Activated T-cell treated with anti-CD3 and anti-CD28 coated beads for 4 hours (primary cell): ENCODE results near the gene BAX.

Experiments
- DNase-seq: peaks from one replicate; pipeline ENCODE4 v3.0.0-alpha.2; 2020

Gene BAX

DNA sequence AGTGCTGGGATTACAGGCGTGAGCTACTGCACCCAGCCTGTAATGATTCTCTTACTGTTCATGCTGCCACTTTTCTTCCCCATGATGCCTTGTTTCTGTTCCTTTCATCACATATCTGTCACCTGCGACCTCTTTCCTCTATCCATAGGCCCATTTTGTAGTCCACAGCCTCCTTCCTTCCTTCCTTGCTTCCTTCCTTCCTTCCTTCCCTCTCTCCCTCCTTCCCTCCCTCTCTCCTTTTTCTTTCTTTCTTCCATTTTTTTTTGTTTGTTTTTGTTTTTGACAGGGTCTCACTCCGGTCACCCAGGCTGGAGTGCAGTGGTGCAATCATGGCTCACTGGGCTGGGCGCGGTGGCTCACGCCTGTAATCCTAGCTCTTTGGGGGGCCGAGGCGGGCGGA is 34.2 kb downstream of the BAX start:
- DNase-seq: no peak

DNA sequence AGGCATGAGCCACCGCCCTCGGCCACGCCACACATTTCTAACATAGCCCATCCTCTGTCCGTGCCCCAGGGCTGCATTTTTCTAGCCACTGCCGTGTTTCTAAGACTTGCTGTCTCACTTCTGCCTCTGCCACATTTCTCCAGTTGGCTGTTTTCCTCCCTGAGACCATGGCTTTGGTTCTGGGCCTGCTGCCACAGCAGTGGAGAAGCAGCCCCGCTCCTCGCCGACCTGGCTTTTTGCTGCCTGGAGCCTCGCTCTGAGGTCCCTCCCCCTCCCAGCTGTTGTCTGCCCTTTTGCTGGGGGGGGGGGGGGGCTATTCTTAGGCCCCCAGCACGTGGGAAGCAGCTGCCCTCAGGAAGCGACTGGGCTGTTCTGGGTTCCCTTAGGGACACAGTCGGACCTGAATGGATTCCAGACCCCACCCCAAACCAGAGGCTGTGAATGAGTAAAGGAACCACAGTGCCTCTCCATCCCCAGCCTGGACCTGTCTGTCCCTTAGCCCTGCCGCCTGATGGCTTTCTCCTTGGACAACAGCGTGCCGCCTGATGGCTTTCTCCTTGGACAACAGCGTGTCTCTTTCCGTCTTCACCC is 35.1 kb downstream of the BAX start:
- DNase-seq: no peak

GRCh38 chr19:48990400-48990799 is 35.7 kb downstream of the BAX start:
- DNase-seq: no peak

GRCh38 chr19:48991011-48991609 is 36.4 kb downstream of the BAX start:
- no peak for DNase-seq

- no peak for DNase-seq
These were observed 37.4 kb downstream of the BAX start for GRCh38 chr19:48991873-48992580.

- DNase-seq: no peak
These were observed 38.0 kb downstream of the BAX start for GRCh38 chr19:48992581-48993174.

DNA sequence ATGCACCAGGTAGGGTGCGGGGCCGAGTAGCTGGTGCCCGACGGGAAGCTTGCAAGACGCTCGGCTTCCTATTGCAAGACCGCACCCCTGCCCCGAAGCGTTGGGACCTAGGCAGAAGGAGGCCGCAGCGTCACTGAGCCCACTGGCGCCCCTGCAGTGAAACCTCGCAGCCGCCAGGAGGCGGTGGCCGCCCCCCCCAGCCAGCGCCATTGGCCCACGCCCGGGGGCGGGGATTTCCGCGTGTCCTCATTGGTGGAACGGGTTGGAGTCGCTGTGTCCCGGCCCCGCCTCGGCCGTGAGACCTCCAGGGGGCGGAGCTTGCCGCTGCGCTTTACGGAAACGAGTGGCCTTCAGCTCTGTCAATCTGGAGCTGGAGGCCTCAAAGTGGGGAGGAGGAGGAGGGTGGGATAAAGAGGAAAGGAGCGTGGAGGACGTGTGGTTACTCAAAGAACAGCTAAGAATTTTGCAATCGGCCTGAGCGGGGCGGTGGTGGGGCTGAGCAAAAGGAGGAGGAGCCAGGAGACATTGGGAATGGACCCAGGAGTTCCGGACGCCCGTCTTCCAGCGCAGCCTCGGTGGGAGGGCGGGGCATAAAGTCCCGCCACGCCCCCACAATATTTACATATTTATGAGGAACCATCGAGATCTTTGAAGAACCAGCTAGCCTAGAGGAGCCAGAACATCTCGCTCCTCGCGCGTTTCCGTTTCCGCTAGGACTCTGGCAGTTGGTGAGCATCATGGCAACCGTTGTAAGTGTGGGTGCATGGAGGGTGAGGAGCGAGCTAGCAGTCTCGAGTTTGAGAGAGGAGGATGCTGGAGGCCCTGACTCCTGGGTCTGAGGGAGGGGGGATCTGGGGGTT is 38.7 kb downstream of the BAX start, which contains the start of the genes GYS1 and RUVBL2:
TSS of gene GYS1 (minus strand) at position 135 of the 860 bp plus-strand sequence. CDS start 197 bp downstream, outside the sequence.
TSS of gene RUVBL2 (plus strand) at position 713 of the 860 bp plus-strand sequence. CDS start at position 738, 25 bp downstream.
- DNase-seq: peak; percentile 98

DNA sequence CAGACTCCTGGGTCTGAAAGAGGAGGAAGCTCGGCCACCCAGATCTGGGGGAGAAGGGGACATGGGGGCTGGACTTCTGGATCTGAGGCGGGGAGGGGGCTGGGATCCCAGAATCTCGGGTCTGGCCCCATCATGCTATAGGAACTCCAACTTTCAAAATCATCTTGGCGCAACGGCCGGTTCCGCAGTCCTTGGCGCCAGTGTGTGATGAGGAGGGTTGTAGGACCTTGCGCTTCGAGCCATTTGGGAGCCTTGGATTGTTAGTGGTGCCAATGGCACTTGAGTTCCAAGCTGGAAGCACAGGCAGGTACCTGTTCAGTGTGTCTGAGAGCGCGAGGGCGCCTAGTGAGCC is 39.3 kb downstream of the BAX start:
- DNase-seq: no peak

- peak; percentile 31 for DNase-seq
These were observed 43.3 kb downstream of the BAX start for GRCh38 chr19:48997972-48998371.

- DNase-seq: peak; percentile 53
These were observed 45.0 kb downstream of the BAX start for GRCh38 chr19:48999481-49000325.

DNA sequence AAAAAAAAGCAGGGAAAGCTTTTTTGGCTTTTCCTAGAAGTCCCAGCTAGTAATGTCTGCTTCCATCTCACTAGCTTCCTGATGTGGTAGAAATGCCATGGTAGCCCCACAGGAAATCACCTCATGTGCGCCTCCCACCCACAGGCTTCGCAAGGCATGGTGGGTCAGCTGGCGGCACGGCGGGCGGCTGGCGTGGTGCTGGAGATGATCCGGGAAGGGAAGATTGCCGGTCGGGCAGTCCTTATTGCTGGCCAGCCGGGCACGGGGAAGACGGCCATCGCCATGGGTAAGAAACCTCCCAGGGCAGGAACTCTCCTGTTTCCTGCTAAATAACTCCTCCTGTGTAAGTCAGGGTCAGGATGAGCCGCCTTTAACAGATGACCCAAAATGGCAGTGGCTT is 49.5 kb downstream of the BAX start:
- no peak for DNase-seq

DNA sequence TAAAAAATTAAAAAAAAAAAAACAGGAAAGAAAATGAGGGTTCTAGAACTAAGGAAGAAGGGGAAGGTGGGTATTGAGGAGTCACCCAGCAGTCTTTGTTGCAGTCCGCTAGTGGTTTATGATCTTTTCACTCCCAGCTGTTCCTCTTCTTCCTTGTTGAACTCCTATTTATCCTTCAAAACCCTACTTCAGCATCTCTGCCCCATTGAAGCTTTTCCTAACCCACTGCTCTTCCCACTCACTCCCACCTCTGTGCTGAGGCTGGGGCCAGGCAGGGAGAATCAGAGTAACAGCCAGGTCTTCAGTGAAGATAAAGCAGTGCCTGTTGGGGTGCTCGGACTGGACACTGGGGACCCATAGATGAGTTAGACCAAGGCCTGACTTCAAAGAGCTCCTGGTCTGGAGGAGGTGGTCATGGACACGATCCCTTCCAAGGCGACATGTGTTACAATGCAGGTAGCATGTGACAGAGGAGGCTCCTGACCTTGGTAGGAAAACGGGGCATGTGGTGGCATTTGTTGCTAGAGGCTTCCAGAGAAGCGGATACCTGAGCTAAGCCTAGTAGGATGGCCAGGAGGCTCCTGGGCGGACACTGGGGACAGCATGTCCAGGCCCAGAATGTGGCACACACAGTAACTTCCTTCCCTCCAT is 50.4 kb downstream of the BAX start:
- DNase-seq: no peak

DNA sequence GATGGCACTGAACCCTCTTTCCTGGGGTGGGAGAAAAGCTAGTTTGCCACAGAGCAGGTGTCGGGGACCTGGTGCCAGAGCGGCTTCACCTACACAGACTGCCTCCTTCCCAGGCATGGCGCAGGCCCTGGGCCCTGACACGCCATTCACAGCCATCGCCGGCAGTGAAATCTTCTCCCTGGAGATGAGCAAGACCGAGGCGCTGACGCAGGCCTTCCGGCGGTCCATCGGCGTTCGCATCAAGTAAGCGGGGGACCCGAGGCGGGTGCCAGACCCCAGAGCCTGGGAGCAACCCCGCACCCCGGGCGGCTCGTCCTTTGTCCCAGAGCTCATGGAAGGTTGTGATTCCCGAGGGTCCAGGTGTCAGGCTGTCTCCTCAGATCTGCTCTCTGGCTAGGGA is 52.2 kb downstream of the BAX start:
- DNase-seq: no peak

- no peak for DNase-seq
These were observed 55.2 kb downstream of the BAX start for GRCh38 chr19:49009828-49010227.

GRCh38 chr19:49010453-49010852 is 55.8 kb downstream of the BAX start:
- no peak for DNase-seq

DNA sequence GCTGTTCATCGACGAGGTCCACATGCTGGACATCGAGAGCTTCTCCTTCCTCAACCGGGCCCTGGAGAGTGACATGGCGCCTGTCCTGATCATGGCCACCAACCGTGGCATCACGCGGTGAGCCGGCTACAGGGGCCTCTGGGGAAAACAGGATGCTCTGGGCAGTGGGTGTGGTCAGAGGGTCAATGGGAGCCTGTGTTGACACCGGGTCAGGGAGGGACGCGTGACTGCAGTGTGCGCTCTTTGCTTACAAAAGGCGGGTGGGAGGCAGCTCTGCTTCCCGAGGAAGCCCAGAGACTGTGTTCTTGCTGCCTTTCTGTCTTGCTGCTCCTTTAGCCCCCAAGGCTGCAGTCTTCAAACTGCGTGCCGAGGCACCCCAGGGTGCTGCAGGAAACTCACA is 56.5 kb downstream of the BAX start:
- DNase-seq: no peak
